Neural cell (in vitro differentiated cells): ENCODE results near the gene PTPRD. TPM values are rescaled to one million over a fixed set of nuclear protein-coding genes. Genes with fewer than 3 reads are reported as not detected.

Experiments used
- H2AFZ ChIP-seq: fragments of 200-600, 300-800 bp; sonication (generic), shearing (Covaris generic); 2 replicates; pipeline ENCODE4 v1.6.0; 2014; ENCODE audit warnings: low read depth, mild to moderate bottlenecking, antibody characterized with exemption, low read length, moderate library complexity
- H3F3A ChIP-seq: fragments of 200-600 bp; shearing (Covaris generic); 2 replicates; pipeline ENCODE4 v1.6.1; 2016; ENCODE audit warnings: mild to moderate bottlenecking, moderate library complexity, mixed read lengths, antibody characterized with exemption, low read length; ENCODE audit not compliant: insufficient read depth, poor library complexity, severe bottlenecking
- H3K27ac ChIP-seq: fragments of 200-600, 300-800 bp; sonication (generic), shearing (Covaris generic); 2 replicates; pipeline ENCODE4 v1.5.1; 2014; ENCODE audit warnings: mild to moderate bottlenecking, low read length, moderate library complexity
- H3K27me3 ChIP-seq: fragments of 300-800, 200-600 bp; sonication (generic), shearing (Covaris generic); 2 replicates; pipeline ENCODE4 v1.6.0; 2014; ENCODE audit warnings: mild to moderate bottlenecking, low read depth, low read length, moderate library complexity; ENCODE audit not compliant: insufficient read depth
- H3K36me3 ChIP-seq: fragments of 300-800, 200-600 bp; sonication (generic), shearing (Covaris generic); 2 replicates; pipeline ENCODE4 v1.5.1; 2014; ENCODE audit warnings: mild to moderate bottlenecking, antibody characterized with exemption, low read length, moderate library complexity; ENCODE audit not compliant: insufficient read depth
- H3K4me2 ChIP-seq: fragments of 300-800, 200-600 bp; sonication (generic), shearing (Covaris generic); 2 replicates; pipeline ENCODE4 v1.6.0; 2014; ENCODE audit warnings: mild to moderate bottlenecking, low read length
- H3K4me3 ChIP-seq: fragments of 300-800, 200-600 bp; sonication (generic), shearing (Covaris generic); 2 replicates; pipeline ENCODE4 v1.5.1; 2014; ENCODE audit warnings: mild to moderate bottlenecking, low read length, moderate library complexity
- H3K79me2 ChIP-seq: fragments of 200-600 bp; shearing (Covaris generic); replicated peaks from 2 replicates; pipeline ENCODE4 v1.6.0; 2014; ENCODE audit warnings: mild to moderate bottlenecking, low read length, moderate library complexity; ENCODE audit not compliant: insufficient read depth
- H3K9ac ChIP-seq: fragments of 300-800, 200-600 bp; sonication (generic), shearing (Covaris generic); 2 replicates; pipeline ENCODE4 v1.6.1; 2016; ENCODE audit warnings: mild to moderate bottlenecking, low read length, mixed read lengths
- H3K9me2 ChIP-seq: fragments of 200-600 bp; shearing (Covaris generic); 2 replicates; pipeline ENCODE4 v1.6.1; 2016; ENCODE audit warnings: mild to moderate bottlenecking, low read length, mixed read lengths; ENCODE audit not compliant: insufficient read depth
- H3K9me3 ChIP-seq: fragments of 200-600, 300-800 bp; sonication (generic), shearing (Covaris generic); 2 replicates; pipeline ENCODE4 v1.6.1; 2016; ENCODE audit warnings: mild to moderate bottlenecking, mixed run types, low read length, moderate library complexity, mixed read lengths
- H4K20me1 ChIP-seq: fragments of 200-600 bp; shearing (Covaris generic); 2 replicates; pipeline ENCODE4 v1.6.1; 2016; ENCODE audit warnings: mild to moderate bottlenecking, mixed run types; ENCODE audit not compliant: insufficient read depth
- EP300 ChIP-seq: fragments of 450-650 bp; conservative IDR thresholded peaks from 2 replicates; pipeline ENCODE4 v1.6.1; 2014; ENCODE audit warnings: antibody characterized with exemption, mild to moderate bottlenecking, moderate library complexity; ENCODE audit not compliant: poor library complexity, severe bottlenecking
- EZH2 ChIP-seq: fragments of 200-600, 300-800 bp; shearing (Covaris generic), sonication (generic); IDR thresholded peaks from 2 replicates; pipeline ENCODE4 v1.6.1; 2014; ENCODE audit warnings: antibody characterized with exemption, low read length, borderline replicate concordance, mild to moderate bottlenecking; ENCODE audit not compliant: insufficient read depth, poor library complexity, severe bottlenecking
- MXI1 ChIP-seq: fragments of 450-650 bp; conservative IDR thresholded peaks from 2 replicates; pipeline ENCODE4 v1.6.1; 2014; ENCODE audit warnings: antibody characterized with exemption, mild to moderate bottlenecking; ENCODE audit not compliant: poor library complexity, severe bottlenecking
- POLR2AphosphoS5 ChIP-seq: IDR thresholded peaks from 2 replicates; pipeline ENCODE4 v1.6.1; 2012
- RAD21 ChIP-seq: fragments of 450-650 bp; conservative IDR thresholded peaks from 2 replicates; pipeline ENCODE4 v1.6.1; 2014; ENCODE audit warnings: antibody characterized with exemption, mild to moderate bottlenecking, moderate library complexity
- SMC3 ChIP-seq: fragments of 450-650 bp; conservative IDR thresholded peaks from 2 replicates; pipeline ENCODE4 v1.6.1; 2014; ENCODE audit warnings: antibody characterized with exemption, mild to moderate bottlenecking, moderate library complexity; ENCODE audit not compliant: poor library complexity
- TAF1 ChIP-seq: IDR thresholded peaks from 2 replicates; pipeline ENCODE4 v1.6.1; 2012; ENCODE audit warnings: low read depth
- polyA plus RNA-seq: library from polyadenylated mRNA; depleted of rRNA; stranded (reverse); fragments of >200 nt; gene quantifications from 2 replicates; pipeline ENCODE4 v1.2.3, GENCODE V29; 2014
- TF ChIP-seq, protein P1 (sequence below): IDR thresholded peaks from 2 replicates; pipeline ENCODE4 v1.6.1; 2012; ENCODE audit warnings: borderline replicate concordance
- TF ChIP-seq, protein P2 (sequence below): fragments of 450-650 bp; IDR thresholded peaks from 2 replicates; pipeline ENCODE4 v1.5.1; 2014; ENCODE audit warnings: antibody characterized with exemption, mild to moderate bottlenecking, moderate library complexity; ENCODE audit not compliant: poor library complexity, severe bottlenecking

The PTPRD gene
- polyA plus RNA-seq, 1 donor from 2014 or later, result 143 TPM

DNA sequence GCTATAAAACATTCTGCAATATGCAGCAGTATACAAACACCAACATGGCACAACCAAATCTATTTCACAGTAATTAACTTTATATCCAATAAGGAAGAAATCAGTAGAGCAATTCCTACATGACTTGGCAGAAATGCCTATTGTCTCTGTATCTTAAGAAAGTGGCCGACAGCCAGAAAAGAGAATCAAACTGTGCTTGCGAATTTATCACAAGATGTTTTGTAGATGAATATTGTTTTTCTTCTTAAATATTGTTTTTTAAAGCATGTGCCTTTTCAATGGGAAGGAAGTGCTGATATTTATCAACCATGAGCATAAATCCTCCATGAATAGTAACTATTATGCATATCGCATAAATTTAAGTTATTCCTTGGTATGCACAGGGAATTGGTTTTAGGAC lies 2311.5 kb downstream of the PTPRD start:
- Histone ChIP-seq H3K36me3 (no peaks in the 10 kb centered on the region), H3K4me2 (no peak overlapping the region), H4K20me1 (no peaks in the 10 kb centered on the region), H3K9ac (no peak overlapping the region), H3K79me2 (no peaks in the 10 kb centered on the region), H3K4me3 (no peak overlapping the region), H3F3A (no peaks in the 10 kb centered on the region), H3K9me2 (no peaks in the 10 kb centered on the region), H3K9me3 (no peaks in the 10 kb centered on the region), H3K27me3 (no peaks in the 10 kb centered on the region), H2AFZ (no peak overlapping the region), H3K27ac (no peak overlapping the region)
- no peak for TF ChIP-seq SMC3
- TF ChIP-seq, protein P1, sequence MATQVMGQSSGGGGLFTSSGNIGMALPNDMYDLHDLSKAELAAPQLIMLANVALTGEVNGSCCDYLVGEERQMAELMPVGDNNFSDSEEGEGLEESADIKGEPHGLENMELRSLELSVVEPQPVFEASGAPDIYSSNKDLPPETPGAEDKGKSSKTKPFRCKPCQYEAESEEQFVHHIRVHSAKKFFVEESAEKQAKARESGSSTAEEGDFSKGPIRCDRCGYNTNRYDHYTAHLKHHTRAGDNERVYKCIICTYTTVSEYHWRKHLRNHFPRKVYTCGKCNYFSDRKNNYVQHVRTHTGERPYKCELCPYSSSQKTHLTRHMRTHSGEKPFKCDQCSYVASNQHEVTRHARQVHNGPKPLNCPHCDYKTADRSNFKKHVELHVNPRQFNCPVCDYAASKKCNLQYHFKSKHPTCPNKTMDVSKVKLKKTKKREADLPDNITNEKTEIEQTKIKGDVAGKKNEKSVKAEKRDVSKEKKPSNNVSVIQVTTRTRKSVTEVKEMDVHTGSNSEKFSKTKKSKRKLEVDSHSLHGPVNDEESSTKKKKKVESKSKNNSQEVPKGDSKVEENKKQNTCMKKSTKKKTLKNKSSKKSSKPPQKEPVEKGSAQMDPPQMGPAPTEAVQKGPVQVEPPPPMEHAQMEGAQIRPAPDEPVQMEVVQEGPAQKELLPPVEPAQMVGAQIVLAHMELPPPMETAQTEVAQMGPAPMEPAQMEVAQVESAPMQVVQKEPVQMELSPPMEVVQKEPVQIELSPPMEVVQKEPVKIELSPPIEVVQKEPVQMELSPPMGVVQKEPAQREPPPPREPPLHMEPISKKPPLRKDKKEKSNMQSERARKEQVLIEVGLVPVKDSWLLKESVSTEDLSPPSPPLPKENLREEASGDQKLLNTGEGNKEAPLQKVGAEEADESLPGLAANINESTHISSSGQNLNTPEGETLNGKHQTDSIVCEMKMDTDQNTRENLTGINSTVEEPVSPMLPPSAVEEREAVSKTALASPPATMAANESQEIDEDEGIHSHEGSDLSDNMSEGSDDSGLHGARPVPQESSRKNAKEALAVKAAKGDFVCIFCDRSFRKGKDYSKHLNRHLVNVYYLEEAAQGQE, result no peak
- no peak for TF ChIP-seq POLR2AphosphoS5
- TF ChIP-seq MXI1, result no peak
- no peak for TF ChIP-seq RAD21
- TF ChIP-seq, protein P2, sequence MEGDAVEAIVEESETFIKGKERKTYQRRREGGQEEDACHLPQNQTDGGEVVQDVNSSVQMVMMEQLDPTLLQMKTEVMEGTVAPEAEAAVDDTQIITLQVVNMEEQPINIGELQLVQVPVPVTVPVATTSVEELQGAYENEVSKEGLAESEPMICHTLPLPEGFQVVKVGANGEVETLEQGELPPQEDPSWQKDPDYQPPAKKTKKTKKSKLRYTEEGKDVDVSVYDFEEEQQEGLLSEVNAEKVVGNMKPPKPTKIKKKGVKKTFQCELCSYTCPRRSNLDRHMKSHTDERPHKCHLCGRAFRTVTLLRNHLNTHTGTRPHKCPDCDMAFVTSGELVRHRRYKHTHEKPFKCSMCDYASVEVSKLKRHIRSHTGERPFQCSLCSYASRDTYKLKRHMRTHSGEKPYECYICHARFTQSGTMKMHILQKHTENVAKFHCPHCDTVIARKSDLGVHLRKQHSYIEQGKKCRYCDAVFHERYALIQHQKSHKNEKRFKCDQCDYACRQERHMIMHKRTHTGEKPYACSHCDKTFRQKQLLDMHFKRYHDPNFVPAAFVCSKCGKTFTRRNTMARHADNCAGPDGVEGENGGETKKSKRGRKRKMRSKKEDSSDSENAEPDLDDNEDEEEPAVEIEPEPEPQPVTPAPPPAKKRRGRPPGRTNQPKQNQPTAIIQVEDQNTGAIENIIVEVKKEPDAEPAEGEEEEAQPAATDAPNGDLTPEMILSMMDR, result no peak
- TF ChIP-seq TAF1, result no peak
- TF ChIP-seq EP300, result no peak
- no peak for TF ChIP-seq EZH2

DNA sequence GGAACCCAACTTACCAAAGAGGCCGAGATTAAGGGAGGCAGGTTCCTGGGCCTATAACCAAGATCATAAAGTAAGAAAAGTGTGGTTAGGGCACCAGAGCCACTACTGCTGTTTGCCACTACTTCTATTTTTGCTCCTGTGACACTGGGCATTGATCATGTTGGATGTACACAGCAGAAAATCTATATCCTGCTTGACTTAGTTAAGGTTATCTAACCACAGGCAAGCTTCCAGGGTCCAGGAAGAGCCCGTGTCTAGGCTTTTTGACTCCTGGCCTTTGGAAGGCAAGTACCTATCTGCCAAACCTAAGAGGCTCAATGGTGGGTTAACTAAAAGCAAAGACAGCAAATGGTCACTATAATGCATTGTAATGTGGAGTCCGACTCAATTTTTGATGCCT lies 2315.8 kb downstream of the PTPRD start:
- no peak overlapping the region for H3K4me3 ChIP-seq
- H2AFZ ChIP-seq, result no peak overlapping the region
- no peaks in the 10 kb centered on the region for H4K20me1 ChIP-seq
- no peak overlapping the region for H3K27ac ChIP-seq
- no peaks in the 10 kb centered on the region for H3K79me2 ChIP-seq
- H3K9me2 ChIP-seq, result no peaks in the 10 kb centered on the region
- H3F3A ChIP-seq, result no peaks in the 10 kb centered on the region
- H3K36me3 ChIP-seq, result no peaks in the 10 kb centered on the region
- H3K9me3 ChIP-seq, result no peaks in the 10 kb centered on the region
- H3K27me3 ChIP-seq, result no peaks in the 10 kb centered on the region
- TF ChIP-seq, protein P1, result no peak
- TF ChIP-seq EP300, result no peak
- no peak for TF ChIP-seq TAF1
- TF ChIP-seq RAD21, result no peak
- TF ChIP-seq MXI1, result no peak
- TF ChIP-seq EZH2, result no peak
- TF ChIP-seq, protein P2, result no peak
- no peak for TF ChIP-seq SMC3
- TF ChIP-seq POLR2AphosphoS5, result no peak
- no peak overlapping the region for H3K4me2 ChIP-seq
- no peak overlapping the region for H3K9ac ChIP-seq
